ENCODE results near the gene PRKCE.

GRCh38 chr2:45813003-45813941 lies 161.8 kb downstream of the PRKCE start:
- TF ChIP-seq EZH2phosphoT487 (IDR thresholded peaks at IDR 0.05; ENCODE audit: borderline replicate concordance, low read depth, low read length) (no peak), CTCF (conservative IDR thresholded peaks at IDR 0.05; ENCODE audit: low read length) (no peak)

All from OCI-LY7 (cell line).